Suprapubic skin (tissue), 4 donors: ENCODE results near the gene CDH3.

ENCODE experiments used
- CTCF ChIP-seq, 2 donors: fragments of 200-600 bp in 1 of 2; fragments of 450-650 bp in 1 of 2; sonication (generic) in 1 of 2; IDR thresholded peaks; one replicate each; pipeline ENCODE4 v1.5.1; 2016 to 2019; ENCODE audit warnings: antibody characterized with exemption in 2 of 2, mild to moderate bottlenecking in 1 of 2, moderate library complexity in 1 of 2
- POLR2A ChIP-seq, 2 donors: fragments of 450-650 bp; IDR thresholded peaks; one replicate each; pipeline ENCODE4 v1.6.1; 2017; ENCODE audit warnings: antibody characterized with exemption in 2 of 2, mild to moderate bottlenecking in 2 of 2, moderate library complexity in 2 of 2
- POLR2AphosphoS5 ChIP-seq, 3 donors: sonication (generic); formaldehyde crosslinking; IDR thresholded peaks; one replicate each; pipeline ENCODE4 v1.6.1; 2017; ENCODE audit warnings: antibody characterized with exemption in 3 of 3

DNA sequence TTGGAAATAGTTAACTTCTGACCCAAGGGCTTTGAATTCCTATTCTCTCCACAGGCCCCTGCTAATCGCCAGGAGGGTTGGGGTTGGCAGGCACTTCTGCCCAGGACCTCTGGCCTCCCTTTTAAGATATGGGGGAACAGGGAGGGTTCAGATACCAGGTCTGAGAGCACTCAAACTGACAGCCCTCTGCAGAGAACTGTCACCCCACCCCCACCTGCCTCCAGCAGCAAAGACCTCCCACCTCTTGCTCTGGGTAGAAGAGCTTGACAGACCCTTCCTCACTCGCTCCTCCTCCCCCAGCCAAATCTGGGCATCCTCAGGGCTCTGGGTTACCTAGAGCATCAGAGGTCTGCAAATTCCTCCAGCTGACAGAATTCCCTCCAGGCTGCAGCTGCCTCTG is 11.6 kb downstream of the CDH3 start:
- no peak for TF ChIP-seq CTCF (IDR thresholded peaks at IDR 0.05)
- TF ChIP-seq POLR2AphosphoS5 (IDR thresholded peaks at IDR 0.05) = no peak
- TF ChIP-seq POLR2A (IDR thresholded peaks at IDR 0.05) = no peak
